Measurements from ENCODE around the gene MOCS2. TPM values are rescaled to one million over a fixed set of nuclear protein-coding genes. Genes with fewer than 3 reads are reported as not detected.

Gene MOCS2
- total RNA-seq, 1 donor from 2014 or later = 15.4 TPM

GRCh38 chr5:53089481-53089991 is 20.0 kb downstream of the MOCS2 start:
- intact Hi-C loops (cut with micrococcal nuclease) = loop anchor here (1.0 to 5.0 kb wide), 6 partner anchors 19 to 307 kb away; partner anchors contain the start of gene MOCS2

GRCh38 chr5:53087621-53088121 is 21.9 kb downstream of the MOCS2 start:
- Mint-ChIP-seq H3K9me3 (no peaks in the 10 kb centered on the region), H3K36me3 (ENCODE audit: low read depth) (peaks cover 40% of the 10 kb centered on the region), H3K27ac (no peak overlapping the region), H3K27me3 (ENCODE audit: low read depth) (peaks cover 2% of the 10 kb centered on the region), H3K4me3 (ENCODE audit: low read depth) (no peak overlapping the region), H3K4me1 (ENCODE audit: low read depth) (peaks cover 68% of the 10 kb centered on the region)
- DNase-seq (ENCODE audit: low spot score) = no peak
- intact Hi-C loops (cut with micrococcal nuclease) = loop anchor here (2.0 to 5.0 kb wide), 2 partner anchors 21 to 305 kb away; partner anchors contain the start of gene MOCS2

More at GRCh38 chr5:53089481-53089991, 20.0 kb downstream of the MOCS2 start:
- Mint-ChIP-seq H3K4me1 (ENCODE audit: low read depth) (peaks cover 50% of the 10 kb centered on the region), H3K4me3 (ENCODE audit: low read depth) (peak overlapping the region; percentile 59), H3K27ac (peak overlapping the region; percentile 65), H3K36me3 (ENCODE audit: low read depth) (peaks cover 31% of the 10 kb centered on the region), H3K9me3 (no peaks in the 10 kb centered on the region), H3K27me3 (ENCODE audit: low read depth) (peaks cover 2% of the 10 kb centered on the region)
- DNase-seq (ENCODE audit: low spot score) = no peak

DNA sequence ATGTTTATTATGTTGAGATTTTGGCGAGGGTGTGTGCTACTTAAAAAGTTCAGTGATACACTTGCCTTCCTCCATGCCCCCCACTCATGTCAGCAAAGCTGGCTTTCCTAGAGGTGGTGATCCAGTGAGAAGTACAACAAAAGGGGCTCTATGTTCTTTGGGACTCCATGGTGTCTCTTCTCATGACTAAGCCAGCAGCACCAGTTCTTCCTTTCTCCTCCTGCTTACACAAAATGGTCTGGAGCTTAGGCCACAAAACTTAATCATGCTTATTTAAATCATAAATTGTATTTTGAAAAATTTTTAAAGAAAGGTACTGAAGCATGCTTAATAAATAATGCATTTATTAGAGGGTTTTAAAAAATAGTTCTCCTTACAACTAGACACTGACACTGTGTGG is 22.4 kb downstream of the MOCS2 start:
- peaks cover 2% of the 10 kb centered on the region for H3K27me3 Mint-ChIP-seq (ENCODE audit: low read depth)
- intact Hi-C loops (cut with micrococcal nuclease) = loop anchor here (5.0 kb wide), 1 partner anchor 305 kb away; no protein-coding TSS in a partner anchor
- no peak overlapping the region for H3K4me3 Mint-ChIP-seq (ENCODE audit: low read depth)
- DNase-seq (ENCODE audit: low spot score) = no peak
- peaks cover 73% of the 10 kb centered on the region for H3K4me1 Mint-ChIP-seq (ENCODE audit: low read depth)
- peaks cover 44% of the 10 kb centered on the region for H3K36me3 Mint-ChIP-seq (ENCODE audit: low read depth)
- H3K27ac Mint-ChIP-seq = no peak overlapping the region
- H3K9me3 Mint-ChIP-seq = no peaks in the 10 kb centered on the region

DNA sequence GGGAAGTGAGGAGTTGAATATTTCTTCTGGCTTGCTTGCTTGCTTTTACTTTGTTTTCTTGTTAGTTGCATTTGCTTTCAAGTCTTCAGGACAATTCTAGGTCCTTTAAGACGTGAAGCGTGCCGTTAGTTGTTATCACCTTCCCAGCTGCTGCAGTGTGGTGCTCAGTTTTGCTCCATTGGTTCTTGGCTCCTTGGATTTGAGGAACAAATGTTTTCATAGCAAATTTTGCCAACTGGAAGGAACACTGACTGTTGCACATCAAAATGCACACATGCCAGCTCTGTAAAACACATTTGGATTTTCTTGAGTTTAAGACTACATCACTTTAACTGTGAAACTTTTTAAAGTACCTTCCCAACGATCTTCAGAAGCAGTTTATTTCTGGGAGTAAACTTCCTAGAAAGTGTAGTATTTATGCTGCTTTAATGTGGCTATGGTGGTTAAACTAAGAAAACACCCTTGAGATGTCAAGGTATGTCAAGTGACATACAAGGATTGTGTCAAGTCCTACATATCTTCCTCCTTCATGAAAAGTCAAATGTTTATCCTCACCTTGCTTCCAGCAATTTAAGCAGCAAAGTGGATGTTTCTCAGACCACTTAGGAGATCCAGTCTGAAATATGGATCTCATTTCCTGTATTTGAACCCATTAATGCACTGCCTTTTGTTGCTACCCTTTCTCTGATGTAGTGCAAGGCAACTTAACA is 24.9 kb downstream of the MOCS2 start:
- H3K9me3 Mint-ChIP-seq = no peaks in the 10 kb centered on the region
- intact Hi-C loops (cut with micrococcal nuclease) = loop anchor here (5.0 kb wide), 1 partner anchor 302 kb away; no protein-coding TSS in a partner anchor
- no peaks in the 10 kb centered on the region for H3K27me3 Mint-ChIP-seq (ENCODE audit: low read depth)
- no peak for DNase-seq (ENCODE audit: low spot score)
- peaks cover 49% of the 10 kb centered on the region for H3K36me3 Mint-ChIP-seq (ENCODE audit: low read depth)
- H3K27ac Mint-ChIP-seq = no peak overlapping the region
- no peak overlapping the region for H3K4me3 Mint-ChIP-seq (ENCODE audit: low read depth)
- peaks cover 67% of the 10 kb centered on the region for H3K4me1 Mint-ChIP-seq (ENCODE audit: low read depth)

DNA sequence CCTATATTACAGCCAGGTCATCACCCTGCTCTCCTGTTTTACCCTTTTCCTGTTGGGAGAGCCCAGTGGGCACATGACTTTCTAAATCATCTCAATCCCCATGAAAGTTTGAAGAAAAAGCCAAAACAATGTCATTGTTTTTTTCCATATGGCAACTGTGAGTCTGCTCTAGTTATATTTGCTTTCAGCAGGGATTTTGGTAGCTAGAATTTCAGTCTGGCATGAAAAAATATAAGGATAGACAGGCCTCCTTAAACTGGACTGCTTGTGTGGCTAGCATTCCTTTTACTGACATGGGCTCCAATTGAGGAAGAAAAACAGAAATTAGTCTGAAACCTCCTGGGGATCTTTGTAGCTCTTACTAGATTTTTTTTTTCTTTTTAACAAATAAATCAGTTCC is 25.6 kb downstream of the MOCS2 start:
- Mint-ChIP-seq H3K9me3 (no peaks in the 10 kb centered on the region), H3K4me1 (ENCODE audit: low read depth) (peaks cover 62% of the 10 kb centered on the region), H3K4me3 (ENCODE audit: low read depth) (no peak overlapping the region), H3K27ac (no peak overlapping the region), H3K27me3 (ENCODE audit: low read depth) (no peaks in the 10 kb centered on the region), H3K36me3 (ENCODE audit: low read depth) (peaks cover 47% of the 10 kb centered on the region)
- no peak for DNase-seq (ENCODE audit: low spot score)
- intact Hi-C loops (cut with micrococcal nuclease) = no loop called here

DNA sequence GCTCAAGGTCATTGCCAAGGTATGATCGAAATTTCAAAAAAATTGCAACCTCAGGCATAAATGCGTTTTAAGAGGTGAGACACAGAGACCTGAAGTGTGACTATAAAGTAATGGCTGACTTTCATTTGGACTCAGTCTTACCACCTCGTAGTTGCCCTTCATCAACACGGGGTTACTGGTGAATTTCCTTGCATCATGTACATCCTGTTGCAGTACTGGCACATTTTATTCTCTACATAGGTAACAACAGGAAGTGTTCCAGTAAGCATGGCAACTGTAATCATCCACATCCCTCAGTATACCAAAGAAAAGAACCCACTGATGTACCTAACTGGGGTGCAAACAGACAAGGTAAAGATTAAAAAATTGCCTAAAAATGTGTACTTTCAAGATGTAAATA is 29.3 kb downstream of the MOCS2 start:
- DNase-seq (ENCODE audit: low spot score) = no peak
- no peaks in the 10 kb centered on the region for H3K9me3 Mint-ChIP-seq
- intact Hi-C loops (cut with micrococcal nuclease) = loop anchor here (1.0 kb wide), 1 partner anchor 11 kb away; no protein-coding TSS in a partner anchor
- no peak overlapping the region for H3K27ac Mint-ChIP-seq
- peaks cover 46% of the 10 kb centered on the region for H3K4me1 Mint-ChIP-seq (ENCODE audit: low read depth)
- H3K27me3 Mint-ChIP-seq (ENCODE audit: low read depth) = peaks cover 6% of the 10 kb centered on the region
- H3K4me3 Mint-ChIP-seq (ENCODE audit: low read depth) = no peak overlapping the region
- H3K36me3 Mint-ChIP-seq (ENCODE audit: low read depth) = peaks cover 61% of the 10 kb centered on the region

DNA sequence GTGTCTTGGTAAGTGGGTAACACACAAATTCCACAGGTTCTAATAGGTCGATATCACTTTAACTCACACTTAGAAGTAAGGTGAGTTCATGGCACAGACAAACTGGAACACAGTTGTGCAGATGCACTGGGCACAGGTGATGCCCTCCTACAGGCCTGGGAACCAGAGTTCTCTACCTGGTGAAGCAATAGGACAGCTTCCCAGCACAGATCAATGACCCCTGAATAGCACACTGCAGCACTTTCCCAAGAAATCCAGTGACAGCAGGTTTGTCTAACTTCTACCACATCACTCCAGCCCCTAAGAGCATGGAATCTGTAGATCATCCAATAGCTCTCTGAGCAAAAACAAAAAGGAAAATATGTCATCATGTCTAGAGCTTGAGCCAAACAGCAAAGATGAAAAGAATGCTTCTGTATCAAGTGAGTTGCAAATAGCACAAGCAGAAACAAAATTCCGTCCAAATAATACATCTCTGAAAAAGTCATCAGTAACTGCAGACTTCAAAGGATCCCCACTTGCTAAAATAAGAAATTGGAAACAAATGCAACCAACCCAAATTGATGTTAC is 33.5 kb downstream of the MOCS2 start:
- no peak overlapping the region for H3K4me3 Mint-ChIP-seq (ENCODE audit: low read depth)
- H3K4me1 Mint-ChIP-seq (ENCODE audit: low read depth) = peaks cover 21% of the 10 kb centered on the region
- peaks cover 68% of the 10 kb centered on the region for H3K36me3 Mint-ChIP-seq (ENCODE audit: low read depth)
- peaks cover 13% of the 10 kb centered on the region for H3K27me3 Mint-ChIP-seq (ENCODE audit: low read depth)
- H3K9me3 Mint-ChIP-seq = no peaks in the 10 kb centered on the region
- no peak for DNase-seq (ENCODE audit: low spot score)
- intact Hi-C loops (cut with micrococcal nuclease) = no loop called here
- H3K27ac Mint-ChIP-seq = no peak overlapping the region

DNA sequence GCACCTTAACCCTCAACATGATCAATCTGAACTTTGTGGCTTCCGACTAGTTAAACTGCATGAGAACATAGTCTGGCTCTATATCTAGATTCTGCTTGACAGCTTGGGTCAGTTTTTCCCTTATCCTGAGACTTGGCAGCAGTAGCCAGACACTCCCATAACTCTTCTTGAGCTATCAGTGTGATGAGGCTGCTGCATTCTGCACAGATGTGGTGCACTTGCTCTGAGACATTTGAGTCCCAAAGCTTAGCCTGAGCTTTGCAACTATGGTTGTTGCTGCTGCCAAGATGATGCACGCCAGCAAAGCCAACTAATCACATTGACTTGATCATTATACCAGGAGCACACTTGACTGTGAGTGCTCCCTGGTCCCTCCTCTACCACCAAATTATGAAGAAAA is 36.2 kb downstream of the MOCS2 start:
- no peak overlapping the region for H3K4me3 Mint-ChIP-seq (ENCODE audit: low read depth)
- H3K36me3 Mint-ChIP-seq (ENCODE audit: low read depth) = peaks cover 53% of the 10 kb centered on the region
- H3K27me3 Mint-ChIP-seq (ENCODE audit: low read depth) = peaks cover 13% of the 10 kb centered on the region
- H3K9me3 Mint-ChIP-seq = no peaks in the 10 kb centered on the region
- DNase-seq (ENCODE audit: low spot score) = no peak
- H3K27ac Mint-ChIP-seq = no peak overlapping the region
- H3K4me1 Mint-ChIP-seq (ENCODE audit: low read depth) = peaks cover 26% of the 10 kb centered on the region
- intact Hi-C loops (cut with micrococcal nuclease) = no loop called here

DNA sequence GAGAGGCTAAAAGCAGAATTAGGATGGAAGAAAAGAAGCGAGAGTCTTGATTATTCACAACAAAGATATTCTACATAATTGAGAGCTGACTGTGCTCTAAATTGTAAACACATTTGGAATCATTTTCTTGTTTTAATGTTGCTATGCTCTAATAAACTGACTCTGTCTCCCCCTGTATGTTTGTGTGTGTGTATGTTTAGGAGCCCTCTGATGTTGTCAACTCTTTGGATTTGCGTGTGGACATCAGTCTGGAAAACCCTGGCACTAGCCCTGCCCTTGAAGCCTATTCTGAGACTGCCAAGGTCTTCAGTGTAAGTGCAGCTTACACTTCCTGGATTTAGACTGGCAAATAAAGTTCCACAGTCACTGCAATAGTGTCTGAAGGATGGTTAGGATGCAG is 37.8 kb downstream of the MOCS2 start:
- Mint-ChIP-seq H3K27me3 (ENCODE audit: low read depth) (peaks cover 10% of the 10 kb centered on the region), H3K4me3 (ENCODE audit: low read depth) (no peak overlapping the region), H3K36me3 (ENCODE audit: low read depth) (peaks cover 51% of the 10 kb centered on the region), H3K27ac (no peak overlapping the region), H3K4me1 (ENCODE audit: low read depth) (peaks cover 35% of the 10 kb centered on the region), H3K9me3 (no peaks in the 10 kb centered on the region)
- DNase-seq (ENCODE audit: low spot score) = no peak
- intact Hi-C loops (cut with micrococcal nuclease) = no loop called here

GRCh38 chr5:53071298-53071697 is 38.3 kb downstream of the MOCS2 start:
- H3K4me3 Mint-ChIP-seq (ENCODE audit: low read depth) = no peak overlapping the region
- H3K27ac Mint-ChIP-seq = no peak overlapping the region
- peaks cover 10% of the 10 kb centered on the region for H3K27me3 Mint-ChIP-seq (ENCODE audit: low read depth)
- intact Hi-C loops (cut with micrococcal nuclease) = no loop called here
- H3K4me1 Mint-ChIP-seq (ENCODE audit: low read depth) = peaks cover 35% of the 10 kb centered on the region
- H3K9me3 Mint-ChIP-seq = no peaks in the 10 kb centered on the region
- H3K36me3 Mint-ChIP-seq (ENCODE audit: low read depth) = peaks cover 47% of the 10 kb centered on the region
- no peak for DNase-seq (ENCODE audit: low spot score)

DNA sequence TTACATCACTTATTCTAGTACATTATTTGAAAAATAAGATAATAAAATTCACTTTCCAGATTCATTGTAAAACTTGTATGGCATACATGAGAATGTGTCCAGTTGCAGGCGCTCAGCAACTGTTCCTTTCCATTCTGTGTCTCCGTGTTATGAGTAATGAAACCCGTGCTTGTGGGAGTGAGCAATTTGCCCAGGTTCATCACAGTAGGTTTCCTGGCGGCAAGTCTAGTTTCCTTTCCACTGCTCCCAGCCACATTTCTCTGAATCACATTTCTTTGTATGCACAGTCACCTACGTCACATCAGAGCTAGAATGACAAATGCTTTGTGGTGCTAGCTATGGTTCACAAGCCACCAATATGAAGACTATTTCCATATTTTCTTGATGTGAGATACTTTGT is 39.9 kb downstream of the MOCS2 start:
- peaks cover 8% of the 10 kb centered on the region for H3K27me3 Mint-ChIP-seq (ENCODE audit: low read depth)
- H3K9me3 Mint-ChIP-seq = no peaks in the 10 kb centered on the region
- H3K36me3 Mint-ChIP-seq (ENCODE audit: low read depth) = peaks cover 37% of the 10 kb centered on the region
- DNase-seq (ENCODE audit: low spot score) = peak; percentile 68
- H3K4me1 Mint-ChIP-seq (ENCODE audit: low read depth) = peaks cover 35% of the 10 kb centered on the region
- no peak overlapping the region for H3K4me3 Mint-ChIP-seq (ENCODE audit: low read depth)
- peak overlapping the region; percentile 14 for H3K27ac Mint-ChIP-seq
- intact Hi-C loops (cut with micrococcal nuclease) = loop anchor here (1.0 to 5.0 kb wide), 7 partner anchors 11 to 81 kb away; no protein-coding TSS in a partner anchor

GRCh38 chr5:53068291-53068836 is 41.2 kb downstream of the MOCS2 start:
- Mint-ChIP-seq H3K4me3 (ENCODE audit: low read depth) (no peak overlapping the region), H3K27ac (no peak overlapping the region), H3K27me3 (ENCODE audit: low read depth) (peaks cover 6% of the 10 kb centered on the region), H3K4me1 (ENCODE audit: low read depth) (peaks cover 34% of the 10 kb centered on the region), H3K36me3 (ENCODE audit: low read depth) (peaks cover 29% of the 10 kb centered on the region), H3K9me3 (no peaks in the 10 kb centered on the region)
- intact Hi-C loops (cut with micrococcal nuclease) = loop anchor here (5.0 kb wide), 1 partner anchor 36 kb away; no protein-coding TSS in a partner anchor
- DNase-seq (ENCODE audit: low spot score) = no peak

Data from activated T-helper 2 cell treated with anti-CD3 and anti-CD28 coated beads, Interferon-gamma antibody, Interleukin-2, Interleukin-4, amounts not matched to agents 10 μg/mL and 5 μg/mL and 100 μg/mL, durations not matched to agents 14 hours and 24 hours and 36 hours (primary cell).